ENCODE results near the gene RUNX1. TPM values are rescaled to one million over a fixed set of nuclear protein-coding genes. Genes with fewer than 3 reads are reported as not detected.

Gene RUNX1
- total and polyA plus RNA-seq, 2 donors (not counting 1 experiment from before 2014, with no cell fraction given): 26.3 to 73.0 TPM

DNA sequence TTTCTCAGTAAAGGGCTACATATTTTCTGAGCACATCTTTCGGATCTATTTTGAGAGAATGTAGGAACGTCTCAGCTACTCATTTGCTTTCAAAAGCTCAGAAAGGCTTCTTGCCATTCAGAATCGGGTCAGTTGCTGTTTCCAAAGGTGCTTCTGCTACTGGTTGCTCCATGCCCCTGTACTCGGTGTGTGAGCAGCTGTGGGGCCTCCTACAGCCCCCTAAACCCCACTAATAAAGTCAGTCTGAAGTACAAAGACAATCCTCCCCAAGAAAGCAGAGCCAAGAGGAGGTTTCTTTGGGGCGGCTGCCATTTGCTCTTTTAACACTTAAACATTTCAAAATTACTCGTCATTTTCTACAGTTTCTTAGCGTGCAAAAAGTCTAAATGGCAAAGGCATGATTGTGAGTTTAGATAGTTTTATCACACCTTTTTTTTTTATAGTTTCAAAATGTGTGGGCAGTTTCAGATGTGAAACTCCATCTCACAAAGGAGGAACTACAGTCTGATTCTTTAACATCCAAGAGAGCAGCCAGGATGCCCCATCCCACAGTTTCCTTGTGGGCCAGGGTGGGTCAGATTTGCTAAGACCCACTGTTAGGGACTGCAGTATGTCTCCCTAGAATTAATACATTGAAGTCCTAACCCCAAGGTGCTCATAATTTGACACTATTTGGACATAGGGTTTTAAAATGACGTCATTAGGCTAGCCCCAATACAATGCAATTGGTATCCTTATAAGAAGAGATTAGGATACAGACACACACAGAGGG is 4.1 kb downstream of the RUNX1 start:
- no peaks in the 10 kb centered on the region for H3K9me3 ChIP-seq (ENCODE audit: control extremely low read depth in 1 of 3, control insufficient read depth in 2 of 3, insufficient read depth in 1 of 3, low read length in 2 of 3)
- peak overlapping the region; percentile 90 for H3K4me3 Mint-ChIP-seq
- ChIA-PET CTCF (interaction anchor here (10.5 kb wide), 1 partner anchor 156 kb away, joined by 131 read pairs; no protein-coding TSS in a partner anchor), POLR2A (interaction anchor here (1.4 kb wide), 1 partner anchor 156 kb away, joined by 3 read pairs; no protein-coding TSS in a partner anchor)
- peak overlapping the region; percentile 77 for H3K9ac ChIP-seq (ENCODE audit: low read length)
- intact Hi-C loops (cut with micrococcal nuclease): loop anchor here (5.0 to 10.0 kb wide), 3 partner anchors 157 to 1210 kb away; no protein-coding TSS in a partner anchor
- ATAC-seq (ENCODE audit: low read depth): no peak
- peak; percentile 43 for DNase-seq
- peaks cover 92% of the 10 kb centered on the region for H3K4me1 Mint-ChIP-seq
- H3K9me3 Mint-ChIP-seq (ENCODE audit: insufficient read depth): no peaks in the 10 kb centered on the region
- peak overlapping the region; percentile 39 for H3K27ac Mint-ChIP-seq
- no peaks in the 10 kb centered on the region for H3K27me3 ChIP-seq (replicated peaks in 1 of 4; ENCODE audit: control extremely low read depth in 1 of 4, control insufficient read depth in 3 of 4, insufficient read depth in 4 of 4, low read length in 3 of 4)
- H2AFZ ChIP-seq (ENCODE audit: insufficient read depth, low read depth, low read length, poor library complexity, severe bottlenecking): no peak overlapping the region
- H3K27ac ChIP-seq (ENCODE audit: low read length in 2 of 2): peak overlapping the region in 1 of 2 donors; percentile 80
- peaks cover 0 to 22% of the 10 kb centered on the region in 2 experiments for H3K36me3 ChIP-seq (replicated peaks in 1 of 2; ENCODE audit: control extremely low read depth in 1 of 2, control insufficient read depth in 1 of 2, extremely low read depth in 1 of 2, insufficient read depth in 2 of 2, low read length in 1 of 2)
- H3K4me1 ChIP-seq (ENCODE audit: control insufficient read depth in 2 of 2, insufficient read depth in 2 of 2, low read length in 2 of 2): peaks cover 76 to 79% of the 10 kb centered on the region in 2 donors
- 49% methylated on average over 4 of the region's 8 CpGs for WGBS (ENCODE audit: insufficient coverage)
- H4K20me1 ChIP-seq (ENCODE audit: control insufficient read depth, insufficient read depth, low read length, poor library complexity, severe bottlenecking): peaks cover 48% of the 10 kb centered on the region
- peak overlapping the region in 1 of 5 experiments; percentile 85 for H3K4me3 ChIP-seq (ENCODE audit: control extremely low read depth in 1 of 5, extremely low read depth in 1 of 5, insufficient read depth in 1 of 5, low read depth in 2 of 5, low read length in 4 of 5)
- H3K4me2 ChIP-seq (replicated peaks; ENCODE audit: low read depth, low read length, poor library complexity, severe bottlenecking): peak overlapping the region; percentile 87
- peaks cover 82% of the 10 kb centered on the region for H3K79me2 ChIP-seq (ENCODE audit: control insufficient read depth, insufficient read depth, low read length)
- TF ChIP-seq, protein P1, sequence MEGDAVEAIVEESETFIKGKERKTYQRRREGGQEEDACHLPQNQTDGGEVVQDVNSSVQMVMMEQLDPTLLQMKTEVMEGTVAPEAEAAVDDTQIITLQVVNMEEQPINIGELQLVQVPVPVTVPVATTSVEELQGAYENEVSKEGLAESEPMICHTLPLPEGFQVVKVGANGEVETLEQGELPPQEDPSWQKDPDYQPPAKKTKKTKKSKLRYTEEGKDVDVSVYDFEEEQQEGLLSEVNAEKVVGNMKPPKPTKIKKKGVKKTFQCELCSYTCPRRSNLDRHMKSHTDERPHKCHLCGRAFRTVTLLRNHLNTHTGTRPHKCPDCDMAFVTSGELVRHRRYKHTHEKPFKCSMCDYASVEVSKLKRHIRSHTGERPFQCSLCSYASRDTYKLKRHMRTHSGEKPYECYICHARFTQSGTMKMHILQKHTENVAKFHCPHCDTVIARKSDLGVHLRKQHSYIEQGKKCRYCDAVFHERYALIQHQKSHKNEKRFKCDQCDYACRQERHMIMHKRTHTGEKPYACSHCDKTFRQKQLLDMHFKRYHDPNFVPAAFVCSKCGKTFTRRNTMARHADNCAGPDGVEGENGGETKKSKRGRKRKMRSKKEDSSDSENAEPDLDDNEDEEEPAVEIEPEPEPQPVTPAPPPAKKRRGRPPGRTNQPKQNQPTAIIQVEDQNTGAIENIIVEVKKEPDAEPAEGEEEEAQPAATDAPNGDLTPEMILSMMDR (IDR thresholded peaks at IDR 0.05): no peak
- TF ChIP-seq EZH2 (IDR thresholded peaks at IDR 0.05; ENCODE audit: borderline replicate concordance, insufficient read depth, low read depth, low read length, poor library complexity, severe bottlenecking): no peak
- H3K27me3 Mint-ChIP-seq: no peaks in the 10 kb centered on the region

DNA sequence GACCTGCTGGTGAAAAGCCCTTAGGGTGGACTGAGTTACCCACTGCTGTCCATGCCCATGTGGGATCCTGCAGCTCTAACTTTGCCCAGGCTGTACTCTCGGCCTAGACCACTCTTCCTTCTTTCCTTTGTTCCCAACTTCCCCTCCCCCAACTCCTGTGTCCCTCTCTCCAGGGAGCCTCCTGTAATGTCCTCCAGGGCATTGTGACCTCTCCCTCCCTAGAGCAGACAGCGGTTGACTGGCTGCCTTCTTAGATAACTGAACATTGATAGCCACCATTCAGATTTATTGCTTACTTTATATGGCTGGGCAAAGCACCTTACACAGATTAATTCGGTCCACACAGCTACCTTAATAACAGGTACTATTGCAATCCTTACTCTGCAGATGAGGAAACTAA is 5.0 kb downstream of the RUNX1 start:
- ChIA-PET CTCF (interaction anchor here (0.8 to 10.5 kb wide), 6 partner anchors 12 to 394 kb away, joined by 3 to 131 read pairs (median 4); no protein-coding TSS in a partner anchor), POLR2A (interaction anchor here (1.4 kb wide), 1 partner anchor 155 kb away, joined by 3 read pairs; no protein-coding TSS in a partner anchor)
- Mint-ChIP-seq H3K4me1 (peaks cover 90% of the 10 kb centered on the region), H3K4me3 (peak overlapping the region; percentile 61), H3K27ac (peak overlapping the region; percentile 39), H3K9me3 (ENCODE audit: insufficient read depth) (no peaks in the 10 kb centered on the region), H3K27me3 (no peaks in the 10 kb centered on the region)
- Histone ChIP-seq H3K27ac (ENCODE audit: low read length in 2 of 2) (no peak overlapping the region), H3K4me1 (ENCODE audit: control insufficient read depth in 2 of 2, insufficient read depth in 2 of 2, low read length in 2 of 2) (peaks cover 71 to 74% of the 10 kb centered on the region in 2 donors), H3K4me3 (ENCODE audit: control extremely low read depth in 1 of 5, extremely low read depth in 1 of 5, insufficient read depth in 1 of 5, low read depth in 2 of 5, low read length in 4 of 5) (peak overlapping the region in 1 of 5 experiments; percentile 23), H3K36me3 (replicated peaks in 1 of 2; ENCODE audit: control extremely low read depth in 1 of 2, control insufficient read depth in 1 of 2, extremely low read depth in 1 of 2, insufficient read depth in 2 of 2, low read length in 1 of 2) (peaks cover 0 to 22% of the 10 kb centered on the region in 2 experiments), H3K27me3 (replicated peaks in 1 of 4; ENCODE audit: control extremely low read depth in 1 of 4, control insufficient read depth in 3 of 4, insufficient read depth in 4 of 4, low read length in 3 of 4) (no peaks in the 10 kb centered on the region), H2AFZ (ENCODE audit: insufficient read depth, low read depth, low read length, poor library complexity, severe bottlenecking) (no peak overlapping the region), H3K4me2 (replicated peaks; ENCODE audit: low read depth, low read length, poor library complexity, severe bottlenecking) (peak overlapping the region; percentile 87), H4K20me1 (ENCODE audit: control insufficient read depth, insufficient read depth, low read length, poor library complexity, severe bottlenecking) (peaks cover 52% of the 10 kb centered on the region), H3K79me2 (ENCODE audit: control insufficient read depth, insufficient read depth, low read length) (peaks cover 87% of the 10 kb centered on the region), H3K9me3 (ENCODE audit: control extremely low read depth in 1 of 3, control insufficient read depth in 2 of 3, insufficient read depth in 1 of 3, low read length in 2 of 3) (no peaks in the 10 kb centered on the region), H3K9ac (ENCODE audit: low read length) (no peak overlapping the region)
- WGBS (ENCODE audit: insufficient coverage): 92% methylated on average over 1 of the region's 3 CpGs
- TF ChIP-seq EZH2 (IDR thresholded peaks at IDR 0.05; ENCODE audit: borderline replicate concordance, insufficient read depth, low read depth, low read length, poor library complexity, severe bottlenecking): no peak
- TF ChIP-seq, protein P1 (IDR thresholded peaks at IDR 0.05): no peak
- ATAC-seq (ENCODE audit: low read depth): no peak
- intact Hi-C loops (cut with micrococcal nuclease): loop anchor here (10.0 kb wide), 1 partner anchor 1211 kb away; no protein-coding TSS in a partner anchor
- DNase-seq: no peak

Data from B cell (primary cell).